HCT116 (cell line): ENCODE measurements around the gene STAG3. TPM values are rescaled to one million over a fixed set of nuclear protein-coding genes. Genes with fewer than 3 reads are reported as not detected.

Source experiments
- ATAC-seq: fragments of 200-7000 bp; cut with Tn5 transposase; 2 replicates; pipeline ENCODE4 v1.9.1; 2020; ENCODE audit warnings: mild to moderate bottlenecking, moderate library complexity
- BruUV-seq: library from RNA; stranded (reverse); fragments of 400-500 nt; replicated peaks from 2 replicates; lab custom pipeline; 2021; lab: Mats Ljungman, UMichigan
- CTCF ChIA-PET: fragments of 300-600 bp; sonication (Branson Sonifier 250); formaldehyde crosslinking; loops from one replicate; lab custom pipeline; 2021; ENCODE audit warnings: antibody characterized with exemption; lab: Charles Lee
- POLR2A ChIA-PET: fragments of 300-600, 350-600 bp; sonication (Branson Sonifier 250); formaldehyde crosslinking; loops from one replicate; lab custom pipeline; 2021; ENCODE audit warnings: antibody characterized with exemption; lab: Charles Lee
- RAD21 ChIA-PET, 2 experiments: fragments of 300-600 bp; sonication (Branson Sonifier 250); formaldehyde crosslinking; loops; one replicate each; lab custom pipeline; 2023; ENCODE audit warnings: low total read pairs in 2 of 2; ENCODE audit not compliant: uncharacterized antibody in 2 of 2, unreplicated experiment in 2 of 2, low non-redundant PET in 1 of 2; lab: Charles Lee
- DNase-seq: peaks from one replicate; pipeline ENCODE4 v3.0.0-alpha.2; 2010; ENCODE audit warnings: low read depth, low spot score
- H2AFZ ChIP-seq: fragments of 200-600 bp; shearing (Covaris generic), sonication (generic); 2 replicates; pipeline ENCODE4 v1.6.1; 2017; ENCODE audit warnings: low read depth, mixed run types, mixed read lengths, antibody characterized with exemption, low read length; ENCODE audit not compliant: poor library complexity, severe bottlenecking
- H3K27ac ChIP-seq: 2 replicates; pipeline ENCODE4 v1.5.1; 2012; ENCODE audit warnings: low read depth, low read length
- H3K27me3 ChIP-seq: fragments of 200-600 bp; sonication (generic); 2 replicates; pipeline ENCODE4 v1.6.1; 2016; ENCODE audit warnings: mixed run types, low read length, mixed read lengths; ENCODE audit not compliant: insufficient read depth
- H3K36me3 ChIP-seq, 2 experiments: fragments of 200-500 bp in 1 of 2; fragments of 200-600 bp in 1 of 2; sonication (Bioruptor generic) in 1 of 2; sonication (generic) in 1 of 2; 2 replicates each; pipeline versions ENCODE4 v1.5.1 to v1.6.1; 2014 to 2016; ENCODE audit warnings: low read length in 2 of 2, inconsistent platforms in 1 of 2, mixed read lengths in 1 of 2, mixed run types in 1 of 2; ENCODE audit not compliant: insufficient read depth in 2 of 2, control insufficient read depth in 1 of 2
- H3K4me1 ChIP-seq, 2 experiments: fragments of 200-600 bp in 1 of 2; sonication (generic) in 1 of 2; 2 replicates each; pipeline versions ENCODE4 v1.5.1 to v1.6.1; 2012 to 2017; ENCODE audit warnings: low read length in 2 of 2, inconsistent platforms in 1 of 2, mild to moderate bottlenecking in 1 of 2, mixed read lengths in 1 of 2, mixed run types in 1 of 2, moderate library complexity in 1 of 2; ENCODE audit not compliant: insufficient read depth in 2 of 2, control insufficient read depth in 1 of 2
- H3K4me2 ChIP-seq: fragments of 200-600 bp; sonication (generic); 2 replicates; pipeline ENCODE4 v1.6.1; 2017; ENCODE audit warnings: mixed run types, low read length, mixed read lengths
- H3K4me3 ChIP-seq, 2 experiments: fragments of 200-600 bp in 1 of 2; sonication (generic) in 1 of 2; replicated peaks in 1 of 2; 2 replicates each; pipeline ENCODE4 v1.5.1; 2011 to 2016; ENCODE audit warnings: low read length in 2 of 2, control low read depth in 1 of 2, low read depth in 1 of 2, mild to moderate bottlenecking in 1 of 2, mixed read lengths in 1 of 2, mixed run types in 1 of 2
- H3K79me2 ChIP-seq: fragments of 200-600 bp; sonication (generic); 2 replicates; pipeline ENCODE4 v1.6.1; 2017; ENCODE audit warnings: mild to moderate bottlenecking, mixed run types, low read length, moderate library complexity, mixed read lengths; ENCODE audit not compliant: insufficient read depth
- H3K9ac ChIP-seq: fragments of 200-600 bp; sonication (generic); 2 replicates; pipeline ENCODE4 v1.6.1; 2016; ENCODE audit warnings: low read length, mixed read lengths
- H3K9me2 ChIP-seq: fragments of 200-600 bp; sonication (generic), shearing (Covaris generic); 2 replicates; pipeline ENCODE4 v1.6.1; 2017; ENCODE audit warnings: mixed run types, mild to moderate bottlenecking, moderate library complexity; ENCODE audit not compliant: insufficient read depth
- H3K9me3 ChIP-seq, 2 experiments: fragments of 200-500 bp in 1 of 2; fragments of 200-600 bp in 1 of 2; sonication (Bioruptor generic) in 1 of 2; sonication (generic) in 1 of 2; 2 replicates each; pipeline ENCODE4 v1.6.1; 2014 to 2017; ENCODE audit warnings: low read length in 2 of 2, mixed read lengths in 2 of 2, inconsistent platforms in 1 of 2, low read depth in 1 of 2, mild to moderate bottlenecking in 1 of 2, mixed run types in 1 of 2, moderate library complexity in 1 of 2; ENCODE audit not compliant: control insufficient read depth in 1 of 2, insufficient read depth in 1 of 2
- H4K20me1 ChIP-seq: fragments of 200-600 bp; sonication (generic), shearing (Covaris generic); 2 replicates; pipeline ENCODE4 v1.6.1; 2017; ENCODE audit warnings: mixed run types, mild to moderate bottlenecking, moderate library complexity; ENCODE audit not compliant: insufficient read depth
- ATF3 ChIP-seq: IDR thresholded peaks from 2 replicates; pipeline ENCODE4 v1.6.1; 2012
- CBX3 ChIP-seq: IDR thresholded peaks from 2 replicates; pipeline ENCODE4 v1.6.1; 2012; ENCODE audit warnings: low read depth
- CTCF ChIP-seq, 3 experiments: fragments of 200-600 bp in 1 of 3; sonication (generic) in 1 of 3; IDR thresholded peaks in 2 of 3; conservative IDR thresholded peaks in 1 of 3; 2 replicates each; pipeline ENCODE4 v1.5.1; 2012 to 2017; ENCODE audit warnings: low read depth in 2 of 3, low read length in 2 of 3, antibody characterized with exemption in 1 of 3, borderline replicate concordance in 1 of 3, control low read depth in 1 of 3, mild to moderate bottlenecking in 1 of 3, mixed read lengths in 1 of 3, mixed run types in 1 of 3, moderate library complexity in 1 of 3; ENCODE audit not compliant: insufficient read depth in 1 of 3
- EGR1 ChIP-seq: IDR thresholded peaks from 2 replicates; pipeline ENCODE4 v1.6.1; 2012; ENCODE audit warnings: low read depth
- ELF1 ChIP-seq: IDR thresholded peaks from 2 replicates; pipeline ENCODE4 v1.6.1; 2012; ENCODE audit warnings: low read depth, borderline replicate concordance
- EZH2 ChIP-seq: fragments of 200-600 bp; sonication (generic); IDR thresholded peaks from 2 replicates; pipeline ENCODE4 v1.6.1; 2017; ENCODE audit warnings: antibody characterized with exemption, mixed run types
- EZH2phosphoT487 ChIP-seq: fragments of 200-600 bp; IDR thresholded peaks from 2 replicates; pipeline ENCODE4 v1.6.1; 2018; ENCODE audit warnings: antibody characterized with exemption, borderline replicate concordance
- JUND ChIP-seq: IDR thresholded peaks from 2 replicates; pipeline ENCODE4 v1.6.1; 2012
- MAX ChIP-seq: IDR thresholded peaks from 2 replicates; pipeline ENCODE4 v1.6.1; 2012
- POLR2A ChIP-seq: IDR thresholded peaks from 2 replicates; pipeline ENCODE4 v1.7.0; 2011; ENCODE audit warnings: borderline replicate concordance; ENCODE audit not compliant: insufficient read depth, insufficient read length; ENCODE audit errors: extremely low read depth
- POLR2AphosphoS5 ChIP-seq: IDR thresholded peaks from 2 replicates; pipeline ENCODE4 v1.6.1; 2011; ENCODE audit warnings: mild to moderate bottlenecking, low read depth, low read length, moderate library complexity
- RAD21 ChIP-seq: IDR thresholded peaks from 2 replicates; pipeline ENCODE4 v1.6.1; 2012; ENCODE audit warnings: low read depth, mild to moderate bottlenecking
- REST ChIP-seq: IDR thresholded peaks from 2 replicates; pipeline ENCODE4 v1.6.1; 2012; ENCODE audit warnings: low read depth
- SIN3A ChIP-seq: IDR thresholded peaks from 2 replicates; pipeline ENCODE4 v1.6.1; 2012; ENCODE audit warnings: low read depth
- SP1 ChIP-seq: IDR thresholded peaks from 2 replicates; pipeline ENCODE4 v1.6.1; 2012; ENCODE audit warnings: low read depth
- SRF ChIP-seq: IDR thresholded peaks from 2 replicates; pipeline ENCODE4 v1.6.1; 2012; ENCODE audit warnings: low read depth
- YY1 ChIP-seq: IDR thresholded peaks from 2 replicates; pipeline ENCODE4 v1.6.1; 2011; ENCODE audit warnings: low read length, low read depth, moderate library complexity, mild to moderate bottlenecking; ENCODE audit not compliant: insufficient replicate concordance; ENCODE audit errors: extremely low read depth
- ZBTB33 ChIP-seq: IDR thresholded peaks from 2 replicates; pipeline ENCODE4 v1.6.1; 2011; ENCODE audit warnings: mild to moderate bottlenecking, low read length, moderate library complexity; ENCODE audit not compliant: insufficient replicate concordance; ENCODE audit errors: extremely low read depth
- ZFX ChIP-seq: fragments of 450-650 bp; IDR thresholded peaks from 2 replicates; pipeline ENCODE4 v1.6.1; 2017
- ZNF274 ChIP-seq: fragments of 200-500 bp; sonication (Bioruptor generic); IDR thresholded peaks from 2 replicates; pipeline ENCODE4 v1.6.1; 2014; ENCODE audit warnings: mild to moderate bottlenecking, low read depth, low read length, inconsistent platforms
- intact Hi-C: fragments of 100-400 bp; cut with micrococcal nuclease; formaldehyde crosslinking; loops from 2 replicates; pipeline ENCODE4 v1.10.0; 2022
- total RNA-seq: library from RNA; stranded (reverse); gene quantifications from one replicate; pipeline ENCODE4 v1.2.1, GENCODE V29; 2021; ENCODE audit not compliant: unreplicated experiment

Gene STAG3
- total RNA-seq, 1 experiment from 2014 or later, result 1.2 TPM

- ATAC-seq, result peak; percentile 95
- DNase-seq, result peak; percentile 70
- H3K27me3 ChIP-seq, result no peaks in the 10 kb centered on the region
- H3K79me2 ChIP-seq, result no peaks in the 10 kb centered on the region
- ChIA-PET POLR2A (no interaction called here), RAD21 (no interaction called here), CTCF (interaction anchor here (1.3 kb wide), 1 partner anchor 18 kb away, joined by 3 read pairs; no protein-coding TSS in a partner anchor)
- BruUV-seq, result no TSS peak
- no peak overlapping the region for H2AFZ ChIP-seq
- peak overlapping the region in 1 of 2 experiments; percentile 44; a peak in 2 of 4 replicates for H3K4me3 ChIP-seq
- H3K36me3 ChIP-seq, result no peaks in the 10 kb centered on the region
- H4K20me1 ChIP-seq, result no peaks in the 10 kb centered on the region
- intact Hi-C loops, result no loop called here
- H3K27ac ChIP-seq, result peak overlapping the region; percentile 64
- H3K4me2 ChIP-seq, result peak overlapping the region; percentile 81
- H3K9ac ChIP-seq, result peak overlapping the region; percentile 43
- no peaks in the 10 kb centered on the region for H3K9me2 ChIP-seq
- H3K4me1 ChIP-seq, result peaks cover 34 to 55% of the 10 kb centered on the region in 2 experiments
- no peaks in the 10 kb centered on the region for H3K9me3 ChIP-seq
- TF ChIP-seq SIN3A (no peak), ZNF274 (no peak), POLR2A (no peak), REST (no peak), CBX3 (no peak), YY1 (peak; percentile 15), ATF3 (no peak), MAX (peak; percentile 59), ZBTB33 (no peak), JUND (peak; percentile 71), ELF1 (no peak), EGR1 (no peak), SP1 (peak; percentile 71), CTCF (IDR thresholded peaks at IDR 0.05 in 2 of 3, conservative IDR thresholded peaks at IDR 0.05 in 1 of 3; ENCODE audit: borderline replicate concordance in 1 of 3, insufficient read depth in 1 of 3, low read depth in 2 of 3, low read length in 2 of 3) (peak in 2 of 3 experiments; percentile 19 to 26; a peak in 3 of 6 replicates), ZFX (no peak), EZH2 (no peak), RAD21 (no peak; the same call in 1 of the 2 replicates), POLR2AphosphoS5 (no peak), EZH2phosphoT487 (no peak), SRF (no peak)
These were observed 69.5 kb downstream of the STAG3 start for GRCh38 chr7:100247152-100247757.
